HG03571 (cell line): ENCODE measurements around the gene FUZ.

Experiments
- ATAC-seq: cut with Tn5 transposase; IDR thresholded peaks from one replicate; pipeline ENCODE4 v1.9.1; 2021; ENCODE audit not compliant: unreplicated experiment

Gene FUZ

DNA sequence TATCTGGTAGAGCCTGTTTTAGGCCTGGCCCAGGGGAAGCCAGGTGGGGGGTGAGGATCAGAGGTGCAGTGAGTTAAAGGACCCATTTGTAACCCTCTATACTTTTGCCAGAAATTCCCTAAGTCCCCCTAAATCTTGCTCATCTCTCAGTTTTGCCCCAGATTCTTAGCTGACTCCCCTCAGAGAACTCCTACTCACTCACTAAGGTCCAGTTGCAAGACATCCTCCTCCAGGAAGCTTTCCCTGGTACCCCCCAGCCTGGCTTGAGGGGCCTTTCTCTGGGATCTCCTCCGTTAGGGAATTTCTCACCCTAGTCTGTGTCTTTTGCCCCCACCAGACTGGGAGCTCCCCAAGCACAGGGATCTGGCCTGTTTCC is 51.9 kb downstream of the FUZ start:
- ATAC-seq: no peak

DNA sequence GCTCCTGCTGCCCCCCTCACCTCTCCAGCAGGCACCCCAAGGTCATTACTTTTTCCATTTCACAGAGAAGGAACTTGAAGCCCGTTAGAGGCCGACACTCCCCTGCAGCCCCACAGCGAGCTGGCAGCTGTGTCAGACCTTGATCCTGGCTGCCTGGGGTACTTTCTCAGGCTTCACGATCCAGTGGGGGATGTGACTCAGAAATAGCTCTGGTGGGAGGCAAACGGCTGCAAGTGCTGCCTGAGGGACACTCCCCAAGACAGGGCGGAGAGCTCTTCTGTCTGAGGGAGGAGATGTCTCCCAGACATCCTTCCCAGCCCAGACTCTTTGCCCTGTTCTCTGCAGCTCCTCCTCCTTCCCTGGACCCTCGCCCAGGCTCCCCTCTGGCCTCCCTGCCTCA is 54.8 kb downstream of the FUZ start:
- ATAC-seq: no peak
